GM21529 (cell line): Measurements from ENCODE around the gene OGDH.
"Not testable (repeated sequence)": the region's sequence is repeated elsewhere in the genome, so short reads cannot be mapped to it uniquely, and the experiment has no call there.

Source experiments
- ATAC-seq: cut with Tn5 transposase; IDR thresholded peaks from one replicate; pipeline ENCODE4 v1.9.1; 2021; ENCODE audit not compliant: unreplicated experiment

OGDH gene

GRCh38 chr7:44700322-44700721, 93.9 kb downstream of the OGDH start:
- ATAC-seq: no peak

- not testable (repeated sequence) for ATAC-seq
Observed at GRCh38 chr7:44703391-44703790, 97.0 kb downstream of the OGDH start.

DNA sequence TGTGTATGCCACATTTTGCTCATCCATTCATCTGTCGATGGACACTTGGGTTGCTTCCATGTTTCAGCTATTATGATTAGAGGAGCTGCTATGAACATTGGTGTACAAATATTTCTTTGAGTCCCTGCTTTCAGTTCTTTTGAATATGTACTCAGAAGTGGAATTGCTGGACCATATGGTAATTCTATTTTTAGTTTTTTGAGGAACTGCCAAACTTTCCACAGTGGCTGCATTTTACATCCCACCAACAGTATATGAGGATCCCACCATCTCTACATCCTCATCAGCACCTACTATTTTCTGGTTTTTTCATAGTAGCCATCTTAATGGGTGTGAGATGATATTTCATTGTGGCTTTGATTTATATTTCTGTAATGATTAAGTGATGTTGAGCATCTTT, 97.5 kb downstream of the OGDH start:
- no peak for ATAC-seq

- no peak for ATAC-seq
Observed at GRCh38 chr7:44705434-44705833, 99.0 kb downstream of the OGDH start.

DNA sequence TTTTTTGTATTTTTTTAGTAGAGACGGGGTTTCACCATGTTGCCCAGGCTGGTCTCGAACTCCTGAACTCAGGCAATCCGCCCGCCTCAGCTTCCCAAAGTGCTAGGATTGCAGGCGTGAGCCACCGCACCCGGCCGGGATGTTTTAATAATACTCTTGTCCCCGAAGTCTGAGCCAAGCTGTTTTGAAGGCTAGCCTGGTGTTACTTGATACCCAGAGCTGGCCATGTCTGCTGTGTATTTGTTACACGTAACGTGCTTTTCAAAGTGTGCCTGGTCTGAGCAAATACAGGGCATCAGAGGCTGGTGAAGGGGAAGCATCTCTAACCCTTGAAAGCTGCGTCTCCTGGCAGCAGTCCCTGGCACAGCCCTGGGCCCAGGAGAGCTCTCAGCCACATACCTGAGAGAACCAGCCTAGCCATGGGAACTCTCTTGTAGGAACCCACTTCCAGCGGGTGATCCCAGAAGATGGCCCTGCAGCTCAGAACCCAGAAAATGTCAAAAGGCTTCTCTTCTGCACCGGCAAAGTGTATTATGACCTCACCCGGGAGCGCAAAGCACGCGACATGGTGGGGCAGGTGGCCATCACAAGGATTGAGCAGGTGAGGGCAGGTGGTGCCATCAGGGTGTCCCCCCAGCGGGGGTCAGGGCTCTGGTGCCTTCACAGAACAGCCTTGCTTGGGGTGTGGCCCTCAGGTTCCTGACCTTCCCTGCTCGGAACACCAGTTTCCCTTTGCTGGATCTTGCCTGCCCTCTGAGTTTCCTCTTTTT, 100.5 kb downstream of the OGDH start:
- no peak for ATAC-seq

DNA sequence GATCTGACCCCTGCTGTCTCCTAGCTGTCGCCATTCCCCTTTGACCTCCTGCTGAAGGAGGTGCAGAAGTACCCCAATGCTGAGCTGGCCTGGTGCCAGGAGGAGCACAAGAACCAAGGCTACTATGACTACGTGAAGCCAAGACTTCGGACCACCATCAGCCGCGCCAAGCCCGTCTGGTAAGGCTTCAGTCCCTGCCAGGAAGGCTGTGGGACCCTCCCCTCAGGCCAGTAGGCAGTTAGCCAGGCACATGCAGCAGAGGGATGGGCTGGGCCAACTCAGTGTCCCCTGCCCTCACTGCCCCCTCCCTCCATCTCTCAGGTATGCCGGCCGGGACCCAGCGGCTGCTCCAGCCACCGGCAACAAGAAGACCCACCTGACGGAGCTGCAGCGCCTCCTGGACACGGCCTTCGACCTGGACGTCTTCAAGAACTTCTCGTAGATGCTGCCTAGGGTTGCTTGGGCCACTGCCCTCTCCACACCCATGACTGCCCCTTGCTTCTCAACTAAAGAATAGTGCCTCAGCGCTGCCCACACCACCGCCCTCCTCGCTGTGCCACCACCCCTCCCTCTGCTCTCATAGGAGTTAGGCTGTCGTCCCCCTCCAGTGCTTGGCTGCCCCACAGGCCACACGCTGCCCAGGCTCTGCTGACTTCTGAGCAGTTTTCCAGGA, 101.3 kb downstream of the OGDH start:
- no peak for ATAC-seq

DNA sequence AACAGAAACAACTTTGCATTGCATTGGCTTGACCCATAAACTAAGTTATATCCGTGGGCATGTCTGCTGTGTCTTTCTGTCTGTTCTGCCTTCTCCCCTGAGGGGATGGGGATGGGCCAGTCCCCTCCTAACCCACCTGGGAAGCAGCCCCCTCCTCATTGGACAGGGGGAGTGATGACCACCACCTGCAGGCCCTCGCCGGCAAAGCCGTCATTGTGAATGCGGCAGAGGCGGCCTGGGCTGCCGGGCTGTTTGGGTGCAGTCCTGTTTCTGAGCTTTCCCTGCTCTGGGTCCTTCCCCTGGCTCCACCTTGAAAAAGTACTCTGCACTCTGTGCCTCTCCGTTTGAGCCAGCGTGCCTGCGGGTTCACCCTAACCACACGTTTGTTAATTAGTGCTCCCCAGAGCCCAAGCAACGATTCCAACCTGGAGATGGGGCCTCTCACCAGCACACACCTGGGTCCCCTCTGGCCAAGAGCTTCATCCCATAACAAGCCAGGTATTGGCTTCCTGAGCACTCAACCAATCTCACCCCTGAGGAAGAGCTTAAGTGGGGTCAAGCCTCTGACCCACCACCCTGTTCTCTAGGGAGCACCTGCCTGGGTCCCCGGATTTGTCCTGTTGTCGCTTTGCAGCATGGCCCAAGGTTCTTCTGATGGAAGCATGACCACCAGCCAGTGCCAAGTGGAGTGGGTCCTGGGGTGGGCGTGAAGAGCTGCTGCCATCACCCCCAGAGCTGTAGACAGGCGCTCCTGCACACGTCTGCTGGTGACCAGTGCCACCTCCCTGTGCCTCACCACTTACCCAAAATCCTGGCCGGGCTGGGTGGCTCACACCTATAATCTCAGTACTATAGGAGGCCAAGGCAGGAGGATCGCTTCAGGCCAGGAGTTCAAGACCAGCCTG, 102.8 kb downstream of the OGDH start:
- no peak for ATAC-seq

DNA sequence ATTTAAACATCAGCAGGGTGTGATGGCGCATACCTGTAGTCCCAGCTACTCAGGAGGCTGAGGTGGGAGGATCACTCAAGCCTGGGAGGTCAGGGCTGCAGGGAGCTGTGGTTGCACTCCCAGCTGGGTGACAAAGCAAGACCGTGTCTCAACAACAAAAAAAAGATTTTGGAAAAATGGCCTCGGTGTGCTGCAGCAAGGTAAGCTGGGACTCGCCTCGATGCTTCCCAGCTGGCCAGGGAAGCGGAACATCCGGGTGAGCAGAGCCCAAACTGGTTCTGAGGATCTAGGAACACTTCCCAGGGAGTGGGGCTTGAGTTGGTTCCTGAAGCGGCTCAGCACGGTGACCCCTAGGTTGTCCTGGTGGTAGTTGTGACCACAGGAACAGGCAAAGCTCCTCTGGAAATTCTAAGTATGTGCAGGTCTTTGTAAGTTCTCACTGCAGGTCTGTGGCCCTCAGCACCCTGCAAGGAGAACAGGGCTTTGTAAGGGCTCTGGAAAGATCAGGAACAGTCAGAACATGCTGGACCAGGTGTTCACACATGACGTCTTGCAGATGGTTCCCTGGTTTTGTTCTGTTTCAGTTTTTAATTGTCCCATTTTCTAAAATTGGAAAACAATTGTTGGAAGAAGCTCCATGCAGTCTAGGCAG, 103.6 kb downstream of the OGDH start:
- no peak for ATAC-seq

DNA sequence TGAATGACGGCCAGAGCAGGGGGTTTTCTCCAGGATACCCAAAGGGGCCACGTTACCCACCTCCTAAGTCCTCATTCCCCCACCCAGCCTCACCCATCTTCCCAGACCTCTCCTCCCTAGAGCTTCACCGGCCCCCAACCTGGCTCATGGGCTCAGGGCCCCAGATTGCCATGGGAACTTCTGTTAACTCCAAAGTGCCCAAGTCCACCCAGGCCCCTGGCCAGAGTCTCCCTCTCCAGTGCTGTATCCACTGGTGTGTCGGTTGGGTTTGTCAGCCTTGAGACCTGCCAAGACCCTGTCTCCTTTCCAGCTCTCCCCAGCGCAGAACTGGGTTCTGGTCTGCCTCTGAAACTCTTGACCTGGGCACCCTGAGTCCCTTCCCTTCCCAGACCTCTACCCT, 105.1 kb downstream of the OGDH start:
- ATAC-seq: no peak

- no peak for ATAC-seq
Observed at GRCh38 chr7:44712012-44712411, 105.6 kb downstream of the OGDH start.

DNA sequence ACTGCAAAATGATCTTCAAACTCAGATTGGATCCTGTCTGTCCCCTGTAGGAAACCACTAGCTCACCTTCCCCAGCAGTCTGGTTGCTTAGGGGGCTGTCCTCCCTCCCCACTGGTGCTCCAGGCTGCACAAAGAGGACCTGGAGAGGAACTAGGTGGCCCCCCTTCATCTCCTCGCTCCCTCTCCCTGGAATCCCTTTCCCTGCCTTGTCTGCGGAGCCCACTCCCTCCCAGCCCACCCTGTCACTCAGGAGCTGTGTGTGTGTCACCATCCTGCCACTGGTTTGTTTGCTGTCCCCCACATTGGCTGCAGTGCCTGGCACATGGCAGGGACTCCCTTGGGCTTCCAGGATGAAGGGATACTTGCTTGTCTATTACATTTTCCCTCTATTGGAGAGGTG, 106.7 kb downstream of the OGDH start:
- no peak for ATAC-seq

- no peak for ATAC-seq
Observed at GRCh38 chr7:44713680-44714335, 107.4 kb downstream of the OGDH start.

- no peak for ATAC-seq
Observed at GRCh38 chr7:44716205-44716604, 109.8 kb downstream of the OGDH start.

- ATAC-seq: no peak
Observed at GRCh38 chr7:44720301-44720700, 113.9 kb downstream of the OGDH start.

DNA sequence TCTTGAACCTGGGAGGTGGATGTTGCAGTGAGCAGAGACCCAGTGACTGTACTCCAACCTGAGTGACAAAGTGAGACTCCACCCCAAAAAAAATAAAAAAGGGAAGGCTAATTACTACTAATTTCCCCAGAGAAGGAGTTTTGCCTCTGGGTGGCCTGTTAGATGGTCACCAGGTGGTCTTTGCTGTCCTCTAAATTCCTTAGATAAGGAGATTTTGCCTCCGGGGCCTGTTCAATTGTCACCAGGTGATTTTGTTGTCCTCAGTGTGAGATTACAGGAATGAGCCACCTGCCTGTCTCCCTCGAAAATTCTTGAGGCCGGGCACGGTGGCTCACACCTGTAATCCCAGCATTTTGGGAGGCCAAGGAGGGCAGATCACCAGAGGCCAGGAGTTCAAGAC, 117.8 kb downstream of the OGDH start:
- ATAC-seq: no peak

DNA sequence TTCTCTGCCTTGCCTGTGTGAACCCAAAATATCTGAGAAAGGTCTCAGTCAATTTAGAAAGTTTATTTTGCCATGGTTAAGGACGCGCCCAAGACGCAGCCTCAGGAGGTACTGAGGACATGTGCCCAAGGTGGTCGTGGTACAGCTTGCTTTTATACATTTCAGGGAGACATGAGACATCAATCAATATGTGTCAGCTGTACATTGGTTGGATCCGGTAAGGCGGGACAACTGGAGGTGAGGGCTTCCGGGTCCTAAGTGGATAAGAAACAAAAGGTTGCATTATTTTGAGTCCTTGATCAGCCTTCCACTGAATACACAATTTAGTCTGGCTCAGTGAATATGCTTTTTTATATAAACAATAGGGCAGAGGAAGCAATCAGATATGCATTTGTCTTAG, 119.8 kb downstream of the OGDH start:
- ATAC-seq: not testable (repeated sequence)

DNA sequence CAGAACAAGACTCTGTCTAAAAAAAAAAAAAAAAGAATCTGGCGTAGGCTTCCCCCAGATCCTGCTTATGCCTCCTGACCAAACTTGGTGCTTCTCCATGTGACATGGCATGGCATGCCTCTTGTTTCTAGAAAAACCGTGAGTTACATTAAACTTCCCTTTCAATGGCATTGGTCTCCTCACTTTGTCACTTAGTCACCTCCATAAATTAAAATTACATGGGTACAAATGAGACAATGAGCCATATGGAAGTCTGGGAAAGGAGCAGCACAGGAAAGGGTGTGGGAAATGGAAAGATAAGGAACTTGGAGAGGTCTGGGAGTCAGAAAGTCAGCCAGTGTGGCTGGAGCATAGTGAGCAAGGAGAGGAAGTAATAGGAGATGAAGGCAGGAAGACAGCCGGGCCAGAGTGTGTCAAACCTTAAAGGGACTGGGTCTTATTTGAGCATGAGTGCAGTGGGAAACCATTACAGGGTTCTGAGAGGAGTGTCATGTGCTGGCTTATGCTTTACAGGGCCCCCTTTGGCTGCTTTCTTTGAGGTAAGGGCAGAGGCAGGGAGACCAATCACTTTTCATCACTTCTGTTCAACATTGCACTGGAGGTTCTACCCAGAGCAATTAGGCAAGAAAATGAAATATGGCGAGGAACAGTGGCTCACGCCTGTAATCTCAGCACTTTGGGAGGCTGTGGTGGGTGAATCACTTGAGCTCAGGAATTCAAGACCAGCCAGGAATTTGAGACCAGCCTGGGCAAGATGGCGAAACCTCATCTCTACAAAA, 120.9 kb downstream of the OGDH start:
- ATAC-seq: no peak

- ATAC-seq: no peak
Observed at GRCh38 chr7:44727937-44728262, 121.5 kb downstream of the OGDH start.

DNA sequence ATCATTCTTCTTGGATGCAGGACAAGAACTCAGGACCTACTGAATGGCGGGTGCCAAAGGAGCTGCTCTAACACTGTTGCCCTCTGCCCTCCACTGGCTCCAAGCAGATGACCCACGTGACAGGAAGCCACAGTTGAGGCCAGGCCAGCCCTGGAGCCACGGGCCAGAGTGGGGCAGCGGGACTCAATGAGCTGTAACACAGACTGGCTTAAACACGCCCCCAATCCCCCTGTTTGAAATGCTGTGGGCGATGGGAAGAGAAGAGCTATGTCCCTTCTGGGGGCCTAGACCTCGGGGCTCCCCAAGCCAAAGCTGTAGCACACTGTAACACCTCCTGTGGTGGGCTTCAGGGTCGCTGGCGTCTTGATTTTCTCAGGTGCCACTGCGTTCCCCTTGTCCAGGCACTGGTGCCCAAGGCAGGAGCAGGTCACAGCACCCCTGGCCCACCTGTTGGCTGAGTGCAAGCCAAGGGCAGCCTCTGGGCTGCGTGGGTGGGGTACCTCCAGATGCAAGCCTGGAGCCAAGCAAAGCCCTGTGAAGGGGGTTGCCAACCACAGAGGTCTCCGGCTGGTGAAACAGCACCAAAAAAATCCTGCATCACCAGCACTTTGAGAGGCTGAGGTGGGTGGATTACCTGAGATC, 123.6 kb downstream of the OGDH start:
- ATAC-seq: no peak

DNA sequence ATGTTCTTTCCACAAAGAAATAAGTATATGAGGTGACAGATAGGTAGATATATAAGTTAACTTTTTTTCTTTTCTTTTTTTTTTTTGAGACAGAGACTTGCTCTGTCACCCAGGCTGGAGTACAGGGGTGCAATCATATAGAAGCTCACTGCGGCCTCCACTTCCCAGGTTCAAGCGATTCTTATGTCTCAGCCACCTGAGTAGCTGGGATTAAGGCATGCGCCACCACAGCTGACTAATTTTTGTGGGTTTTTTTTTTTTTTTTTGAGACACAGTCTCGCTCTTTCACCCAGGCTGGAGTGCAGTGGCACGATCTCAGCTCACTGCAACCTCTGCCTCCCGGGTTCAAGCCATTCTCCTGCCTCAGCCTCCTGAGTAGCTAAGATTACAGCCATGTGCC, 126.5 kb downstream of the OGDH start:
- not testable (repeated sequence) for ATAC-seq
